Neural cell (in vitro differentiated cells): ENCODE data around the gene CELF4.

Experiments
- EP300 ChIP-seq: fragments of 450-650 bp; conservative IDR thresholded peaks from 2 replicates; pipeline ENCODE4 v1.6.1; 2014; ENCODE audit warnings: antibody characterized with exemption, mild to moderate bottlenecking, moderate library complexity; ENCODE audit not compliant: poor library complexity, severe bottlenecking
- EZH2 ChIP-seq: fragments of 200-600, 300-800 bp; shearing (Covaris generic), sonication (generic); IDR thresholded peaks from 2 replicates; pipeline ENCODE4 v1.6.1; 2014; ENCODE audit warnings: antibody characterized with exemption, low read length, borderline replicate concordance, mild to moderate bottlenecking; ENCODE audit not compliant: insufficient read depth, poor library complexity, severe bottlenecking
- MXI1 ChIP-seq: fragments of 450-650 bp; conservative IDR thresholded peaks from 2 replicates; pipeline ENCODE4 v1.6.1; 2014; ENCODE audit warnings: antibody characterized with exemption, mild to moderate bottlenecking; ENCODE audit not compliant: poor library complexity, severe bottlenecking
- POLR2AphosphoS5 ChIP-seq: IDR thresholded peaks from 2 replicates; pipeline ENCODE4 v1.6.1; 2012
- RAD21 ChIP-seq: fragments of 450-650 bp; conservative IDR thresholded peaks from 2 replicates; pipeline ENCODE4 v1.6.1; 2014; ENCODE audit warnings: antibody characterized with exemption, mild to moderate bottlenecking, moderate library complexity
- SMC3 ChIP-seq: fragments of 450-650 bp; conservative IDR thresholded peaks from 2 replicates; pipeline ENCODE4 v1.6.1; 2014; ENCODE audit warnings: antibody characterized with exemption, mild to moderate bottlenecking, moderate library complexity; ENCODE audit not compliant: poor library complexity
- TAF1 ChIP-seq: IDR thresholded peaks from 2 replicates; pipeline ENCODE4 v1.6.1; 2012; ENCODE audit warnings: low read depth
- TF ChIP-seq, protein P1 (sequence below): fragments of 450-650 bp; IDR thresholded peaks from 2 replicates; pipeline ENCODE4 v1.5.1; 2014; ENCODE audit warnings: antibody characterized with exemption, mild to moderate bottlenecking, moderate library complexity; ENCODE audit not compliant: poor library complexity, severe bottlenecking
- TF ChIP-seq, protein P2 (sequence below): IDR thresholded peaks from 2 replicates; pipeline ENCODE4 v1.6.1; 2012; ENCODE audit warnings: borderline replicate concordance

DNA sequence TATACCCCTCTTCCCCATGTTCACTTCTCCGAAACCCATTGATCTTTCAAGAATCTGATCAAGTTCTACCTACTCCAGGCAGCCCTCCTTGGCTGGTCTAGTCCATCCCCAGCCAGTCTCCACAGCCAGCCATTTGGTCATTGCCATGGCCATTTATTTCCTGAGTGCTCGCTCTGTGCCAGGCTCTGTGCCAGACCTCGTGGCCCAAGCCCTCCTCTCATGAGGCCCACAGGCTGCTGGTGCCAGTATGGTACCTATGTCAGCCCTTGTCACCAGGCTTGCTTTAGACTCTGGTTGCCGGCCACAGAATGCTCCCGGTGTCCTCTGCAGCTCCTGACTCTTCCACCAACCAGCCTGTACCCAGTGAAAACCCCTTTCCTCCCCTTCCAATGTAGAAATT lies 78.8 kb downstream of the CELF4 start:
- TF ChIP-seq, protein P1, sequence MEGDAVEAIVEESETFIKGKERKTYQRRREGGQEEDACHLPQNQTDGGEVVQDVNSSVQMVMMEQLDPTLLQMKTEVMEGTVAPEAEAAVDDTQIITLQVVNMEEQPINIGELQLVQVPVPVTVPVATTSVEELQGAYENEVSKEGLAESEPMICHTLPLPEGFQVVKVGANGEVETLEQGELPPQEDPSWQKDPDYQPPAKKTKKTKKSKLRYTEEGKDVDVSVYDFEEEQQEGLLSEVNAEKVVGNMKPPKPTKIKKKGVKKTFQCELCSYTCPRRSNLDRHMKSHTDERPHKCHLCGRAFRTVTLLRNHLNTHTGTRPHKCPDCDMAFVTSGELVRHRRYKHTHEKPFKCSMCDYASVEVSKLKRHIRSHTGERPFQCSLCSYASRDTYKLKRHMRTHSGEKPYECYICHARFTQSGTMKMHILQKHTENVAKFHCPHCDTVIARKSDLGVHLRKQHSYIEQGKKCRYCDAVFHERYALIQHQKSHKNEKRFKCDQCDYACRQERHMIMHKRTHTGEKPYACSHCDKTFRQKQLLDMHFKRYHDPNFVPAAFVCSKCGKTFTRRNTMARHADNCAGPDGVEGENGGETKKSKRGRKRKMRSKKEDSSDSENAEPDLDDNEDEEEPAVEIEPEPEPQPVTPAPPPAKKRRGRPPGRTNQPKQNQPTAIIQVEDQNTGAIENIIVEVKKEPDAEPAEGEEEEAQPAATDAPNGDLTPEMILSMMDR, result no peak
- no peak for TF ChIP-seq EP300
- TF ChIP-seq, protein P2, sequence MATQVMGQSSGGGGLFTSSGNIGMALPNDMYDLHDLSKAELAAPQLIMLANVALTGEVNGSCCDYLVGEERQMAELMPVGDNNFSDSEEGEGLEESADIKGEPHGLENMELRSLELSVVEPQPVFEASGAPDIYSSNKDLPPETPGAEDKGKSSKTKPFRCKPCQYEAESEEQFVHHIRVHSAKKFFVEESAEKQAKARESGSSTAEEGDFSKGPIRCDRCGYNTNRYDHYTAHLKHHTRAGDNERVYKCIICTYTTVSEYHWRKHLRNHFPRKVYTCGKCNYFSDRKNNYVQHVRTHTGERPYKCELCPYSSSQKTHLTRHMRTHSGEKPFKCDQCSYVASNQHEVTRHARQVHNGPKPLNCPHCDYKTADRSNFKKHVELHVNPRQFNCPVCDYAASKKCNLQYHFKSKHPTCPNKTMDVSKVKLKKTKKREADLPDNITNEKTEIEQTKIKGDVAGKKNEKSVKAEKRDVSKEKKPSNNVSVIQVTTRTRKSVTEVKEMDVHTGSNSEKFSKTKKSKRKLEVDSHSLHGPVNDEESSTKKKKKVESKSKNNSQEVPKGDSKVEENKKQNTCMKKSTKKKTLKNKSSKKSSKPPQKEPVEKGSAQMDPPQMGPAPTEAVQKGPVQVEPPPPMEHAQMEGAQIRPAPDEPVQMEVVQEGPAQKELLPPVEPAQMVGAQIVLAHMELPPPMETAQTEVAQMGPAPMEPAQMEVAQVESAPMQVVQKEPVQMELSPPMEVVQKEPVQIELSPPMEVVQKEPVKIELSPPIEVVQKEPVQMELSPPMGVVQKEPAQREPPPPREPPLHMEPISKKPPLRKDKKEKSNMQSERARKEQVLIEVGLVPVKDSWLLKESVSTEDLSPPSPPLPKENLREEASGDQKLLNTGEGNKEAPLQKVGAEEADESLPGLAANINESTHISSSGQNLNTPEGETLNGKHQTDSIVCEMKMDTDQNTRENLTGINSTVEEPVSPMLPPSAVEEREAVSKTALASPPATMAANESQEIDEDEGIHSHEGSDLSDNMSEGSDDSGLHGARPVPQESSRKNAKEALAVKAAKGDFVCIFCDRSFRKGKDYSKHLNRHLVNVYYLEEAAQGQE, result no peak
- no peak for TF ChIP-seq EZH2
- no peak for TF ChIP-seq RAD21
- TF ChIP-seq TAF1, result no peak
- TF ChIP-seq POLR2AphosphoS5, result no peak
- TF ChIP-seq SMC3, result no peak
- TF ChIP-seq MXI1, result no peak
